Nephron progenitor cell (in vitro differentiated cells): ENCODE results near the gene DSN1.

Experiments used
- DNase-seq: peaks from one replicate; pipeline ENCODE4 v3.0.0; 2021
- H3K27ac Mint-ChIP-seq: 2 replicates; pipeline ENCODE4 v1.8.0; 2021; ENCODE audit warnings: mild to moderate bottlenecking, moderate library complexity, mixed read lengths
- H3K27me3 Mint-ChIP-seq: 2 replicates; pipeline ENCODE4 v1.8.0; 2021; ENCODE audit warnings: mild to moderate bottlenecking, low read depth, mixed read lengths; ENCODE audit not compliant: poor library complexity
- H3K36me3 Mint-ChIP-seq: 2 replicates; pipeline ENCODE4 v1.8.0; 2021; ENCODE audit warnings: low read depth, mixed read lengths
- H3K4me1 Mint-ChIP-seq: 2 replicates; pipeline ENCODE4 v1.8.0; 2021; ENCODE audit warnings: mixed read lengths
- H3K4me3 Mint-ChIP-seq: 2 replicates; pipeline ENCODE4 v1.8.0; 2021; ENCODE audit warnings: mild to moderate bottlenecking, moderate library complexity, mixed read lengths
- H3K9me3 Mint-ChIP-seq: 2 replicates; pipeline ENCODE4 v1.8.0; 2021; ENCODE audit warnings: mild to moderate bottlenecking, moderate library complexity, mixed read lengths
- CTCF ChIP-seq: fragments of 200-600 bp; sonication (generic); IDR thresholded peaks from 2 replicates; pipeline ENCODE4 v1.5.0; 2021; ENCODE audit warnings: antibody characterized with exemption

Gene DSN1

DNA sequence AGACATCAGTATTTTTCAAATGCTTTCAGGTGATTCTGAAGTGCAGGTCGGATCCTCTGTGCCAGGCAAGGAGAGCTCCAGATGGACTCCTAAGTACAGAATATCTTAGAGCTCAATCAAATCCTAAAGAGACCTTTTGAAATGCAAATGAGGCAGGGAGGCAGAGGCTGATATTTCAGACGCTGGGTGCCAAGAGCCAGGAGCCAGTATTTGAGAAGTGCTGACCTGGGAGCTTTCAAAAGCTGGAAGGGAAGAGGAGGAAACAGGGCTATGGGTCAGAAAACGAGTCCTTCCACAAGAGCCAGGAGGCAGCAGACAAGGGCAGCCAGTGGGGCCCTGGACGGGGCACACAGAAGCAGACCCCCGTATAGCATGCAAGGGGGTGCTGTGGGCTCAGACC lies 46.1 kb upstream of the DSN1 start:
- DNase-seq, result no peak
- peaks cover 10% of the 10 kb centered on the region for H3K4me1 Mint-ChIP-seq
- no peak for TF ChIP-seq CTCF
- peak overlapping the region; percentile 91 for H3K27ac Mint-ChIP-seq
- H3K36me3 Mint-ChIP-seq, result peaks cover 59% of the 10 kb centered on the region
- H3K27me3 Mint-ChIP-seq, result peaks cover 2% of the 10 kb centered on the region
- no peaks in the 10 kb centered on the region for H3K9me3 Mint-ChIP-seq
- no peak overlapping the region for H3K4me3 Mint-ChIP-seq

GRCh38 chr20:36818861-36819260 lies 45.3 kb upstream of the DSN1 start:
- Mint-ChIP-seq H3K4me3 (no peak overlapping the region), H3K27me3 (peaks cover 2% of the 10 kb centered on the region), H3K36me3 (peaks cover 60% of the 10 kb centered on the region), H3K27ac (no peak overlapping the region), H3K4me1 (peaks cover 13% of the 10 kb centered on the region), H3K9me3 (no peaks in the 10 kb centered on the region)
- no peak for TF ChIP-seq CTCF
- DNase-seq, result no peak

- Mint-ChIP-seq H3K4me1 (peaks cover 18% of the 10 kb centered on the region), H3K27ac (no peak overlapping the region), H3K27me3 (peaks cover 2% of the 10 kb centered on the region), H3K9me3 (no peaks in the 10 kb centered on the region), H3K36me3 (peaks cover 62% of the 10 kb centered on the region), H3K4me3 (no peak overlapping the region)
- DNase-seq, result no peak
- no peak for TF ChIP-seq CTCF
Measured at GRCh38 chr20:36818185-36818584, 44.6 kb upstream of the DSN1 start.

- no peak for TF ChIP-seq CTCF
- peaks cover 2% of the 10 kb centered on the region for H3K27me3 Mint-ChIP-seq
Measured at GRCh38 chr20:36817496-36817895, 43.9 kb upstream of the DSN1 start.

GRCh38 chr20:36815454-36816091 lies 42.0 kb upstream of the DSN1 start:
- peak overlapping the region; percentile 78 for H3K27ac Mint-ChIP-seq
- TF ChIP-seq CTCF, result no peak
- no peak for DNase-seq
- no peak overlapping the region for H3K4me3 Mint-ChIP-seq
- no peaks in the 10 kb centered on the region for H3K9me3 Mint-ChIP-seq
- peaks cover 18% of the 10 kb centered on the region for H3K4me1 Mint-ChIP-seq
- H3K27me3 Mint-ChIP-seq, result no peaks in the 10 kb centered on the region
- H3K36me3 Mint-ChIP-seq, result peaks cover 75% of the 10 kb centered on the region

More at GRCh38 chr20:36817496-36817895, 43.9 kb upstream of the DSN1 start:
- no peaks in the 10 kb centered on the region for H3K9me3 Mint-ChIP-seq
- H3K4me3 Mint-ChIP-seq, result no peak overlapping the region
- H3K4me1 Mint-ChIP-seq, result peaks cover 18% of the 10 kb centered on the region
- H3K36me3 Mint-ChIP-seq, result peaks cover 63% of the 10 kb centered on the region
- no peak for DNase-seq
- no peak overlapping the region for H3K27ac Mint-ChIP-seq
